Measurements from ENCODE around the gene AGER. TPM values are rescaled to one million over a fixed set of nuclear protein-coding genes. Genes with fewer than 3 reads are reported as not detected.
"Not testable (repeated sequence)": the region's sequence is repeated elsewhere in the genome, so short reads cannot be mapped to it uniquely, and the experiment has no call there.

Gene AGER
- total RNA-seq, 1 donor from 2014 or later = 29.9 TPM

DNA sequence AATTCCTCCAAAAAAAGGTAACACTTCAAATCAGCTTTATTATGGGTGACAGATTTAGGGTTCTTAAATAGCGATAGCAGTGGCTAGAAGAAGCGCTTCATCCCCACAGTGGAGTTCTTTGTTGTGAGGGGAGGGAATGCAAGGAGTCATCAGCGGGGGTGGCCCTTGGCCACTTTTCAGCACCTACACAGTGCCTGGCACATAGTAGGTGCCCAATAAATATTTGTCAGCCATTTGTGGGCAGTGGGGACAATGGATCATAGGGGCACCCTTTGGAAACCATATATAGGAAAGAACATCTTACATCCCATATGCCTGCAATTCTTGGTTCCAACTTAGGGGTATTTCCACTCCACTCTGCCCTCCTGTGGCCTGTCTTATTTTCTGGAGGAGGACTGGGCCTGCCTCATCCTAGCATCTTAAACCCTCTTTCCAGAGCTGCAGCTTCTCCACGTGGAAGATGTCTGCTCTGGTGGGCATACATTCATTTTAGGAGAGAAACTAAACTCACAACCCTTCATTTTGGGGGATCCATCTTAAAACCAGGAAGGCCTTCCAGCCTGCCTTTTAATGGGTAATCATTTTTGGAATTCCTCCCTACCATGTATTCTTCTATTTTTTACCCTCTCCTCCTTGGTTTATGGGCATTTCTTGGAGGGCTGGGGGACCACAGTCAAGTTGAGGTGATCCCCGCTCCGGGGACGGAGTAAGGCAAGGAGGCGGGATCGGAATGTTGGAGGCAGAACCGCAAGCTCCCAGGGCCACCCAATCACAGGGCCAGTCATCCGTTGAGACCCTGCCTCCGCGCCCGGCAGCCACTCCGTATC is 11.0 kb upstream of the AGER start:
- H3K4me1 Mint-ChIP-seq (ENCODE audit: low read depth) = peaks cover 31% of the 10 kb centered on the region
- H3K4me3 Mint-ChIP-seq (ENCODE audit: low read depth) = peak overlapping the region; percentile 93
- H3K9me3 Mint-ChIP-seq (ENCODE audit: low read depth) = no peaks in the 10 kb centered on the region
- no peak for DNase-seq (ENCODE audit: low spot score, unreplicated experiment)
- H3K27me3 Mint-ChIP-seq = no peaks in the 10 kb centered on the region
- peak overlapping the region; percentile 99 for H3K27ac Mint-ChIP-seq
- peak; percentile 46 for TF ChIP-seq CTCF (IDR thresholded peaks at IDR 0.05; ENCODE audit: unreplicated experiment)
- H3K36me3 Mint-ChIP-seq (ENCODE audit: insufficient read depth) = no peaks in the 10 kb centered on the region

- Mint-ChIP-seq H3K9me3 (ENCODE audit: low read depth) (no peaks in the 10 kb centered on the region), H3K27me3 (no peaks in the 10 kb centered on the region), H3K27ac (peak overlapping the region; percentile 99), H3K4me3 (ENCODE audit: low read depth) (no peak overlapping the region), H3K4me1 (ENCODE audit: low read depth) (peaks cover 31% of the 10 kb centered on the region), H3K36me3 (ENCODE audit: insufficient read depth) (no peaks in the 10 kb centered on the region)
- no peak for TF ChIP-seq CTCF (IDR thresholded peaks at IDR 0.05; ENCODE audit: unreplicated experiment)
- no peak for DNase-seq (ENCODE audit: low spot score, unreplicated experiment)
Measured at GRCh38 chr6:32194388-32194787, 10.3 kb upstream of the AGER start.

GRCh38 chr6:32193096-32193495 is 9.0 kb upstream of the AGER start:
- not testable (repeated sequence) for H3K4me3 Mint-ChIP-seq (ENCODE audit: low read depth); H3K27me3 Mint-ChIP-seq; DNase-seq (ENCODE audit: low spot score, unreplicated experiment); H3K9me3 Mint-ChIP-seq (ENCODE audit: low read depth); H3K36me3 Mint-ChIP-seq (ENCODE audit: insufficient read depth)
- Mint-ChIP-seq H3K4me1 (ENCODE audit: low read depth) (peaks cover 43% of the 10 kb centered on the region), H3K27ac (peak overlapping the region; percentile 37)

GRCh38 chr6:32192608-32193039 is 8.6 kb upstream of the AGER start, which contains the start of gene GPSM3:
GPSM3 (minus strand) TSS chr6:32192643; CDS start chr6:32192513, 130 bp downstream.
- Mint-ChIP-seq H3K4me3 (ENCODE audit: low read depth) (peak within 1 kb of the TSS; percentile 24), H3K27me3 (no peaks in the 10 kb centered on the region), H3K9me3 (ENCODE audit: low read depth) (no peaks in the 10 kb centered on the region), H3K36me3 (ENCODE audit: insufficient read depth) (peaks cover under 1% of the 10 kb centered on the region), H3K4me1 (ENCODE audit: low read depth) (peaks cover 44% of the 10 kb centered on the region), H3K27ac (peak within 1 kb of the TSS; percentile 74)
- TF ChIP-seq CTCF (IDR thresholded peaks at IDR 0.05; ENCODE audit: unreplicated experiment) = no peak
- DNase-seq (ENCODE audit: low spot score, unreplicated experiment) = no peak

DNA sequence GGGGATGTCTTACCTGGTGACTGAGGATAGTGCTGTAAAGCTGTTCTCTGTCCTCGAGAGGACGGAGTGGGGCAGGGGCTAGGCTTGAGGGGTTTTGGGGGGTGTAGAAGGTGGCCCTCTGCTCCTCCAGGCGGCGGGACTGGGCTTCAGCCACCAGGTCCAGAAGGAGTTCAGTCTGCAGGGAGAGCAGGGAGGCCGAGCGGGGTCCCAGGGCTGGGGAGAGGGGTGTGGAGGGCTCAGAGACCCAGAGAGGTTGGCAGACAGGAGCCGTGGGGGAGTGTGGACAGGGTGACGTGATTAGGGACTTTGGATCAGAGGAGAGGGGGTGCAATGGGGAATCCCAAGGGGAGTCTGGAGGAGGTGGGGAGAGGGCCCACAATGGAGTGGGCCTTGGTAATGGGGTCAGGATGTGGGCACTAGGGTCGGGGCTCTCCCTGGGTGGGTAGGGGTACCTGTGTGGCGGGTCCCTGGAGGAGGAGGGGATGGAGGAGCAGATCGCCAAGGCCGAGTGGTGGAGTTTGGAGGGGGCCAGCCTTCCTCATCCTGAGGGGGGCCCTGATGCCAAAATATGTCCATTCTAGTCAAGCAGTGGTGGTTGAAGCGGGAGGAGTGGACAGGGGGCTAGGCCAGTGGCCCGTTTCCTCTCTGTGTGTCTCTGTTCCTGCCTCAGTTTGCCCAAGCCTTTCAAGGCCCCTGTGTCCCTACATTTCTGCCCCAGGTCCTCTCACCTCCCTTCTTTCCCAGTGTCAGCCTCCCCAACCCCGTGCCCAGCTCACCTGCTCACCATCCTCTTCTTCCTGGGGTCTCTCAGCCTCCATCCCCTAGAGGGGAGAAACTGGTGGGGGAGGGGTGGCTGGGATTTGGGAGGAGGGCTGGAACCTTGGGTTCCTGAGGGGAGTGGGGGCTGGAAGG is 7.9 kb upstream of the AGER start:
- no peaks in the 10 kb centered on the region for H3K27me3 Mint-ChIP-seq
- no peak for TF ChIP-seq CTCF (IDR thresholded peaks at IDR 0.05; ENCODE audit: unreplicated experiment)
- no peak for DNase-seq (ENCODE audit: low spot score, unreplicated experiment)
- H3K4me3 Mint-ChIP-seq (ENCODE audit: low read depth) = no peak overlapping the region
- peaks cover 45% of the 10 kb centered on the region for H3K4me1 Mint-ChIP-seq (ENCODE audit: low read depth)
- no peaks in the 10 kb centered on the region for H3K9me3 Mint-ChIP-seq (ENCODE audit: low read depth)
- peak overlapping the region; percentile 74 for H3K27ac Mint-ChIP-seq
- peaks cover 6% of the 10 kb centered on the region for H3K36me3 Mint-ChIP-seq (ENCODE audit: insufficient read depth)

All from progenitor cell of endocrine pancreas (in vitro differentiated cells).